ENCODE results near the gene CEP162.

- TF ChIP-seq SREBF2 (IDR thresholded peaks at IDR 0.05; ENCODE audit: low read length) (no peak), USF2 (IDR thresholded peaks at IDR 0.05; ENCODE audit: borderline replicate concordance, low read depth, low read length) (no peak)
Measured at GRCh38 chr6:84182001-84182400, 45.4 kb downstream of the CEP162 start.
